HepG2 (cell line): ENCODE results near the gene SACS. TPM values are rescaled to one million over a fixed set of nuclear protein-coding genes. Genes with fewer than 3 reads are reported as not detected.

ENCODE experiments used
- BCL3 ChIP-seq: sonication (generic); formaldehyde crosslinking; IDR thresholded peaks from 2 replicates; pipeline ENCODE4 v1.5.1; 2020; ENCODE audit warnings: mild to moderate bottlenecking, missing genetic modification reagents, moderate library complexity
- MLLT10 ChIP-seq: sonication (generic); formaldehyde crosslinking; IDR thresholded peaks from 2 replicates; pipeline ENCODE4 v1.4.0; 2020; ENCODE audit warnings: missing genetic modification reagents
- SNAPC4 ChIP-seq: sonication (generic); formaldehyde crosslinking; IDR thresholded peaks from 2 replicates; pipeline ENCODE4 v1.4.0; 2020; ENCODE audit warnings: mild to moderate bottlenecking, missing genetic modification reagents
- TAF1 ChIP-seq: sonication (generic); formaldehyde crosslinking; IDR thresholded peaks from 2 replicates; pipeline ENCODE4 v1.4.0; 2020; ENCODE audit warnings: missing genetic modification reagents
- ZBTB2 ChIP-seq: sonication (generic); formaldehyde crosslinking; IDR thresholded peaks from 2 replicates; pipeline ENCODE4 v1.8.0; 2022; ENCODE audit warnings: low read depth, missing genetic modification reagents
- ZBTB7A ChIP-seq: sonication (generic); formaldehyde crosslinking; IDR thresholded peaks from 2 replicates; pipeline ENCODE4 v1.8.0; 2022; ENCODE audit warnings: mild to moderate bottlenecking, missing genetic modification reagents
- ZFX ChIP-seq: sonication (generic); formaldehyde crosslinking; IDR thresholded peaks from 2 replicates; pipeline ENCODE4 v1.4.0; 2020; ENCODE audit warnings: mild to moderate bottlenecking, low read depth, missing genetic modification reagents, moderate library complexity
- ZFY ChIP-seq: sonication (generic); formaldehyde crosslinking; IDR thresholded peaks from 2 replicates; pipeline ENCODE4 v1.4.0; 2020; ENCODE audit warnings: missing genetic modification reagents
- ZNF124 ChIP-seq: sonication (generic); formaldehyde crosslinking; IDR thresholded peaks from 2 replicates; pipeline ENCODE4 v1.4.0; 2020; ENCODE audit warnings: missing genetic modification reagents
- ZNF264 ChIP-seq: sonication (generic); formaldehyde crosslinking; IDR thresholded peaks from 2 replicates; pipeline ENCODE4 v1.4.0; 2020; ENCODE audit warnings: missing genetic modification reagents
- ZNF280D ChIP-seq: sonication (generic); formaldehyde crosslinking; IDR thresholded peaks from 2 replicates; pipeline ENCODE4 v1.5.1; 2020; ENCODE audit warnings: mild to moderate bottlenecking, missing genetic modification reagents
- ZNF558 ChIP-seq: sonication (generic); formaldehyde crosslinking; IDR thresholded peaks from 2 replicates; pipeline ENCODE4 v1.9.0; 2022; ENCODE audit warnings: mild to moderate bottlenecking, missing genetic modification reagents, borderline replicate concordance
- ZNF607 ChIP-seq: sonication (generic); formaldehyde crosslinking; IDR thresholded peaks from 2 replicates; pipeline ENCODE4 v1.5.1; 2020; ENCODE audit warnings: missing genetic modification reagents, mild to moderate bottlenecking, borderline replicate concordance
- ZNF639 ChIP-seq: conservative IDR thresholded peaks from 2 replicates; pipeline ENCODE4 v1.6.1; 2018; ENCODE audit warnings: missing genetic modification reagents
- ZNF776 ChIP-seq: sonication (generic); formaldehyde crosslinking; IDR thresholded peaks from 2 replicates; pipeline ENCODE4 v1.4.0; 2020; ENCODE audit warnings: mild to moderate bottlenecking, missing genetic modification reagents
- ZSCAN30 ChIP-seq: sonication (generic); formaldehyde crosslinking; IDR thresholded peaks from 2 replicates; pipeline ENCODE4 v1.5.0; 2020; ENCODE audit warnings: mild to moderate bottlenecking, missing genetic modification reagents
- polyA plus RNA-seq, 8 experiments: library from polyadenylated mRNA; depleted of rRNA in 3 of 8; stranded (reverse) in 7 of 8; unstranded in 1 of 8; fragments of >200 nt; fragmentation: Illumina TruSeq in 4 of 8; extraction: Trizol in 4 of 8; gene quantifications; 2 replicates each; pipeline versions ENCODE4 v1.2.1 to v1.2.3, GENCODE V29; 2011 to 2016; ENCODE audit warnings: low read depth in 4 of 8, missing spikeins in 1 of 8, mixed read lengths in 1 of 8; ENCODE audit not compliant: insufficient read depth in 1 of 8
- total RNA-seq, 5 experiments: library from RNA; depleted of rRNA; stranded (reverse); fragments of >200 nt; fragmentation: Illumina TruSeq; extraction: Trizol; gene quantifications; 2 replicates each; pipeline ENCODE4 v1.2.3, GENCODE V29; 2016; ENCODE audit warnings: low read depth in 1 of 5

The SACS gene
- total and polyA plus RNA-seq, 2 of the 13 experiments (the other 11 are each of a cell fraction or from before 2014, with no cell fraction given): 4.0 to 15.7 TPM

GRCh38 chr13:23375001-23375971 lies 58.2 kb downstream of the SACS start (continued):
- TF ChIP-seq ZNF558 (CRISPR knock-in tag) (0 out of 2 replicates have a peak, but pooled peaks have one; percentile 46), ZBTB2 (CRISPR knock-in tag) (peak; percentile 62; the same call in 1 of the 2 replicates), ZNF607 (peak; percentile 78; the same call in 1 of the 2 replicates), ZNF639 (CRISPR knock-in tag) (no peak), ZNF776 (0 out of 2 replicates have a peak, but pooled peaks have one; percentile 35), ZBTB7A (CRISPR knock-in tag) (no peak), SNAPC4 (CRISPR knock-in tag) (no peak), ZFX (peak; percentile 76), BCL3 (CRISPR knock-in tag) (peak; percentile 84), ZNF280D (CRISPR knock-in tag) (no peak), ZNF264 (CRISPR knock-in tag) (no peak), MLLT10 (CRISPR knock-in tag) (no peak), ZFY (peak; percentile 89), ZNF124 (no peak), ZSCAN30 (CRISPR knock-in tag) (no peak), TAF1 (CRISPR knock-in tag) (peak; percentile 42)
